ENCODE results near the gene NPC2.

The NPC2 gene

DNA sequence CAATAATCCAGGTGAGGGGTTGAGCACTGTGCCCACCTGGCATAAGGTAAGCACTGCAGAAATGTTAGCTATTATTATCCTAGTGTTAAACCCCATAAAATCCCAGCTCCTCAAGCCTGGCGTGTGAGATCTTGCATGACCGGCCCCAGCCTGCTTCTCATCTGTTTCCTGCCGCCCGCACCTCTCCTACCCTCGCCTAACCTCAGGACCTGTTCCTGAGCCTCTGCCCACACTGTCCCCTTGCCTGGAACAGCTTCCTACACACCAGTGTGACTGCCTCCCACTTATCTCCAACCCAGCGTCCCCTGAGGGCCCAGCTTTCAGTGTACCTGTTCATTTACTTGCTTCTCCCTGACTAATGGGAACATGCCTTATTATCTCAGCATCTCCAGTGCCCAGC, 25.1 kb upstream of the NPC2 start:
- DNase-seq: no peak

- DNase-seq: no peak
These were observed 24.6 kb upstream of the NPC2 start for GRCh38 chr14:74517731-74518130.

- DNase-seq: no peak
These were observed 23.5 kb upstream of the NPC2 start for GRCh38 chr14:74516451-74517160.

- DNase-seq: no peak
These were observed 22.8 kb upstream of the NPC2 start for GRCh38 chr14:74515891-74516412.

- no peak for DNase-seq
These were observed 21.4 kb upstream of the NPC2 start for GRCh38 chr14:74514471-74514941.

DNA sequence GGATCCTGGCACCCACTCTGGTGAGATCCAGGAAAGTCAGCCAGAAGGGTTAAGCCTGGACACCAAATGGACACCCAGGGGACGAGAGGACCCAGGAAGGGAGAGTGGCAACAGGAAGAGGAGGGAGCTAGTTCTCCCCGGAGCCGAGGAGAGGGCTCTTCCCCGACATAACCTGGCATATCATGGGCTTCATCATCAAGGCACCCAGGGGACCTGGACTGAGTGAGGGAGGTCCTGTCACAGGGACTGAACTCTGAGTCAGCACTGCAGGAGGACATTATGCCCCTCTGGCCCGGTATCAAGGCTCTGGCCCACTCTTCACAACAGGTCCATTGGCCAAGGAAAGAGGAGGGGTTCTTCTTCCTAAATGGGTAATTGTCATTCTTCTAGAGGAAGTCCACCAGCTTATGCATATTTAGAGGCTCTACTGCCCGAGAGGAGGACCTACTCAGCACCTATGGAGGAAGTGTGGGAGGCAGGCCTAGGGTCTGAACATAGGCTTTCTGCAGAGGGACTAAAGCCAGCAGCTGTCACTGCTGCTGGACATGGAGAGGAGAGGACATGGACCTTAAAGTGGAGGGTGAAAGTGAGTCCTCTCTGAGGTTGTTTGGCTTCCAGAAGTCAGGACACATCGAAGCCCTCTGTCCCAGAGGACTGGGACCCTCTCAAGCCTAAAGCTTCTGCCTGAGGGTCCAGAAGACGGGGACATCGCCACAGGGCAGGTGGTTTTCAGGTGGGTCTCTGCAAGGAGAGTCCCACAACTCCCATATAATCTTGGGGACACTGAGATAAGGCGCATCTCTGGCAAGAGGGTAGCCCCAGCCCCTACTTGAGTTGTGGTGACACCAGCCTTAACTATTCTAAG, 19.1 kb upstream of the NPC2 start:
- DNase-seq: no peak

- DNase-seq: no peak
These were observed 17.9 kb upstream of the NPC2 start for GRCh38 chr14:74510959-74511409.

- no peak for DNase-seq
These were observed 17.3 kb upstream of the NPC2 start for GRCh38 chr14:74510223-74510931.

DNA sequence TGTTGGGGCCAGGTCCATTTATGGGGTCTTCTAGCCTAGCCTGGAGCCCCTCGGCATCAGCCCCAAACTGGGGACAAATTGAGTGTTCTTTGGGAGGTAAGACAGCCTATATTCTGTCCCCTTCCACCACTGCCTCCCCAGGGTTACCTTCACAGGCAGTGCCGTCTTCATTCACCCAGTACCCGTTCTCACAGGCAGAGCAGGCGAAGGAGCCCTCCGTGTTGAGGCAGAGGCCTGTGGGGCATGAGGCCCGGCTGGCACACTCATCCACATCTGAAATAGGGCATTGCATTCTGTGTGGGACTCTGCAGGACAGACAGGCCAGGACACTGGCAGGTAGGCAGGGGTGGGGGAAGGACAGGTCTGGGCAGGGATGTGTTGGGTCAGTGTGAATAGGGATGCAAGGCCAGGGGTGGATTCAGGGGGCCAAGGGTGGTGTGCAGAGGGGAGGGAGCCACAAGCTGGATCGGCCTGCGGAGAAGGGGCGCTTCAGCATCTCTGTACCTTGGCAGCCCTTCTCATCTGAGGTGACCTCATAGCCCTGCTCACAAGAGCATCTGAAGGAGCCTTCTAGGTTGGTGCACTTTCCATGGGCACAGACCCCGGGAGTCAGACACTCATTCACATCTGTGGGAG, 16.6 kb upstream of the NPC2 start:
- no peak for DNase-seq

DNA sequence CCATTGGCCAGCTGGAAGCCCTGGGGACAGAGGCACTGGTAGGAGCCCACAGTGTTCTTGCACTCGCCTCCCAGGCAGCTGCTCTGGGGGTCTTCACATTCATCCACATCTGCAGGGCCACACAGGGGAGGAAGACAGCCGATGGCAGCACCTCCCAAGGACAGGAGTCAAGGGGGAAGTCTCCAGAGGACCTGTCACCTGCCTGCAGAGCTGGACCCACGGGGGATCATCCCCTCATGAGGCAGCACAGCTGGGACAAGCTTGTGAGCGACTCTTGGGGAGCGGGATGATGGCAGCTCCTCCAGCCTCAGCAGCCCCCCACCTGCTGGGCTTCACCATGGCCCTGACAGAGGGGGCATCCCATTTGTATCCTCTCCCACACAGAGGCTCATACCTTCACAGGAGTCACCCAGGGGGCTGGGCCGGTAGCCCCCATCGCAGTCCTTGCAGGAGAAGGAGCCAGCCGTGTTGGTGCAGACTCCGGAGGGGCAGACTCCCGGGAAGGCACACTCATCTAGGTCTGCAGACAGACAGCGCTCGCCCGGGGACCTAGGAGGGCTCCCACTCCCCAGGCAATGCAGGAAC, 15.8 kb upstream of the NPC2 start:
- no peak for DNase-seq

DNA sequence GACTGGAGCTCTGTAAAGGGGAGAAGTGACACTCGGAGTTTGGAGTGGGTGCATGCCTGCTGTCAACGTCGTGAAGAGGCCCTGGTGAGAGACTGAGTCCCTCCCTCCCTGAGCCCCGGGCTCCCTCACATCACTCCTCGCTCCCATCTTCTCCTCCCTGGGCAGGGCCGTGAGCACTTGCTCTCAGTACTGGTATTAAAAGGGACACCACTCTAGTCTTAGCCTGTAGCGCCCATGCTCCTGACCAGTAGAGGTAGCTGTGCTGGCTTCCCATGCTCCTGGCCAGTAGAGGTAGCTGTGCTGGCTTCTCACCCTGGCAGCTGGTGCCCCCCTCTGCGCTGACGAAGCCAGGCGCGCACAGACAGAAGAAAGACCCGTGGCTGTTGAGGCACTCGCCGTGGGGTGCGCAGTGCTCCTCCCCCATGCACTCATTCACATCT, 15.2 kb upstream of the NPC2 start:
- no peak for DNase-seq

DNA sequence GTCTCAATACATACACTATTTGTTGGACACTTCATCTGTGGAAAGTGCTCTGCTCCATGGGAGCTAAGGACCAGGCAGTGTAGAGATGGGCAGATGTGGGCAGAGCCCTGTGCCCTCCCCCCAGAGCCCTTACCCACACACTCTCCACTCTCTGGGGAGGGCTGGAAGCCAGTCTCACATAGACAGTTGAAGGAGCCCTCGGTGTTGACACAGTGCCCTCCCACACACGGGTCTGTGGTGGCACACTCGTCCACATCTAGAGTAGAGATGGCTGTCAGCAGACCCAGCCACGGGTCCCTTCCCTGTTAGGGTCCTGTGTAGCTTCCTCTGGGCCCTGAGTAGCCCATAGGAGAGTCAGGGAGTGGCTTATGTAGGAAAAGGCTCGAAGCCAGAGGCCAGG, 14.7 kb upstream of the NPC2 start:
- DNase-seq: no peak

DNA sequence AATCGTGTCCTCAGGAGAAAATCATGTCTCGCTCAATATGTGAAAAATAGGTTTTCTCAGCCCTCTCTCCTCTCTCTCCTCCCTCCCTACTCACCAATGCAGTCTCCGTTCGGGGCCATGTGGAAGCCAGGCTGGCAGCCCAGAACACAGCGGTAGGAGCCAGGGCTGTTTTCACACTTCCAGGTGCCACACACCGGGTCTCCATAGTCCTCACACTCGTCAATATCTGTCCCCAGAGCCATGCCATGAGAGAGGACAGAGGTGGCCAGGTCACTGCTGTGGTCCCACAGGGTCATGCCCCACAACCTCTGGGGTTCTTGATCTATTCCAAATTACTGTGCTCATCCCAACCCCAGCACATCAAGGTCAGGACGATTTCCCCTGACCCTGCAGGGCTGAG, 14.0 kb upstream of the NPC2 start:
- no peak for DNase-seq

DNA sequence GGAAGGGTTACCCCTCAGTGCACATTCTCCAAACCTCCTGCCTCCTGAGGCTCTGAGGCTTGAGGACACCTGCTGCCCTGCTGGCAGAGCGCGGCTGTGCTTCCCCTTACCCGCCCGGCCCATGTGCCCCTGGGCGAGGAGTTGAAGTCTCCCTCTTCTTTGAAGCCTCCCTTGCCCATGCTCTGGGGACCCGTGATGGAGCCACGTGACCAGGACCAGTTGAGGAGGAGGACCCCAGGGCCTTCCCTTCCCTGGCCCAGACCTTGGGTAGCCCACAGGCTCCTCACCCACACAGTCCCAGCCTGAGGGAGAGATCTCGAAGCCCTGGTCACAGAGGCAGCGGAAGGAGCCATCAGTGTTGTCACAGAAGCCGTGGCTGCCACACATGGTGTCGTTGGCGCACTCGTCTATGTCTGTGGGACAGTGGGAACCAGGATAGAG, 13.3 kb upstream of the NPC2 start:
- DNase-seq: no peak

- no peak for DNase-seq
These were observed 12.7 kb upstream of the NPC2 start for GRCh38 chr14:74505831-74506230.

DNA sequence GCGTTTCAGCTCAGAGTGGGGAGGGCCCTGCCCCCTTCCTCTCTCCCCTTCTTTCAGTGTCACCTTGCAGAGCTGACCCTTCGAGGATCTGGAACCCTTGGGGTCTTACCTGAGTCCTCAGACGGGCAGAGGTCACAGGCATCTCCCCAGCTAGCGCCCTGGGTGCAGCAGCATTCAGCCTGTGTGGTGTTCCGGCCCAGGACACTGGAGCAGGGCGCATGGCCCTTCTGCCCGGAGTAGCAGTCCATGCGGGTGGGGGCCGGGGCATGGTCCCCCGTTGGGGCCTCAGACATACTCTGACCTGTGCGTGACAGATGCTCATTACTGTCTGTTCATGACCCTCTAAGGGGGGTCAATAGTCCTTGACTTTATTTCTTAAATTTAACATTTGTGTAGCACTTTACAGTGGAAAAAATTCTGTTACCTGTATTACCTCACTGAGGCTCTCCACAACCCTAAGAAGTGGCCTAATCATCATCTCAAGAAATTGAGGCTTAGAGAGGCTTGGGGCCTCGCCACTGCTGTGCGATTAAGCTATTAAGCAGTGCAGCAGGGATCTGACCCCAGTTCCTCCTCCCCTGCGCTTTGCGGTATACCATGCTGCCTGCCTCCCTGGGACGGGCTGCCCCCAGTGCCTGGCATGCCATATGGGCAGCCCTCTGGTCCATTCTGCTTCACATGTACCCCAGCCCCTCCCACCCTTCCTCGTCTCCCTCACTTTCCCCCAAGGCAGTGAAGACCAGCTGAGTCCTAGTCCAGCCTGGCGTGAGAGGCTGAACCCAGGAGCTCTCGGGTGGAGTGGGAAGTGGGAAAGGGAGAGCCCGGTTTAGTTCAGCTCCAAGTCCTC, 12.0 kb upstream of the NPC2 start:
- no peak for DNase-seq

DNA sequence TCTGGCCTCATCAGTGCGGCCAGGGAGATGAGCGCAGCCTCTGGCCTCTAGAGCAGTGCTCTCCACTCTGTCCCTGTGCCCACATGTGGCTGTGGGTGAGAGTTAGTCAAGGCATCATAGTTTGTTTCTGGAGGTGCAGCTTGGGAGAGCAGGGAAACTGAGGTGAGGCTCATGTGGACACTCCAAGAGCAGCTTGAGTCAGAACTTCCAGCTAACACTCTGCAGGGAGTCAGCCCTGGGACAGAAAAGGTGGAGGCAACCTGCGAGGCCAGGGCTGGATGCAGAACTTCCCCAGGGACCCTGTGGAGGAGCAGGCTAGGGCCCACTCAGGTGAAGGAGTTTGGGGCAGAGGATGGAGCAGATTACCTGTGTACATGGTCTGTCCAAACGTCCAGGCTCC, 11.3 kb upstream of the NPC2 start:
- no peak for DNase-seq

GRCh38 chr14:74503938-74504335, 10.8 kb upstream of the NPC2 start:
- DNase-seq: no peak

- no peak for DNase-seq
These were observed 10.3 kb upstream of the NPC2 start for GRCh38 chr14:74503291-74503937.

GRCh38 chr14:74502236-74503019, 9.3 kb upstream of the NPC2 start:
- no peak for DNase-seq
